Loucy (cell line): ENCODE data around the gene RGS9.

Experiments
- EZH2phosphoT487 ChIP-seq: fragments of 200-600 bp; IDR thresholded peaks from 2 replicates; pipeline ENCODE4 v1.6.1; 2018; ENCODE audit warnings: antibody characterized with exemption, mild to moderate bottlenecking, moderate library complexity, borderline replicate concordance
- TF ChIP-seq, protein P1 (sequence below): fragments of 200-600 bp; sonication (generic); conservative IDR thresholded peaks from 2 replicates; pipeline ENCODE4 v1.5.1; 2014; ENCODE audit warnings: mild to moderate bottlenecking, antibody characterized with exemption, low read length

GRCh38 chr17:65156185-65156834 is 19.1 kb downstream of the RGS9 start:
- TF ChIP-seq, protein P1, sequence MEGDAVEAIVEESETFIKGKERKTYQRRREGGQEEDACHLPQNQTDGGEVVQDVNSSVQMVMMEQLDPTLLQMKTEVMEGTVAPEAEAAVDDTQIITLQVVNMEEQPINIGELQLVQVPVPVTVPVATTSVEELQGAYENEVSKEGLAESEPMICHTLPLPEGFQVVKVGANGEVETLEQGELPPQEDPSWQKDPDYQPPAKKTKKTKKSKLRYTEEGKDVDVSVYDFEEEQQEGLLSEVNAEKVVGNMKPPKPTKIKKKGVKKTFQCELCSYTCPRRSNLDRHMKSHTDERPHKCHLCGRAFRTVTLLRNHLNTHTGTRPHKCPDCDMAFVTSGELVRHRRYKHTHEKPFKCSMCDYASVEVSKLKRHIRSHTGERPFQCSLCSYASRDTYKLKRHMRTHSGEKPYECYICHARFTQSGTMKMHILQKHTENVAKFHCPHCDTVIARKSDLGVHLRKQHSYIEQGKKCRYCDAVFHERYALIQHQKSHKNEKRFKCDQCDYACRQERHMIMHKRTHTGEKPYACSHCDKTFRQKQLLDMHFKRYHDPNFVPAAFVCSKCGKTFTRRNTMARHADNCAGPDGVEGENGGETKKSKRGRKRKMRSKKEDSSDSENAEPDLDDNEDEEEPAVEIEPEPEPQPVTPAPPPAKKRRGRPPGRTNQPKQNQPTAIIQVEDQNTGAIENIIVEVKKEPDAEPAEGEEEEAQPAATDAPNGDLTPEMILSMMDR = no peak
- no peak for TF ChIP-seq EZH2phosphoT487
